Measurements from ENCODE around the gene LMX1A.

GRCh38 chr1:165344198-165344597 is 12.3 kb downstream of the LMX1A start:
- TF ChIP-seq GLI4 (tag by site-specific recombination; IDR thresholded peaks at IDR 0.05) (no peak), PATZ1 (tag by site-specific recombination; IDR thresholded peaks at IDR 0.05) (no peak), YY1 (tag by site-specific recombination; IDR thresholded peaks at IDR 0.05) (no peak), KLF16 (tag by site-specific recombination; IDR thresholded peaks at IDR 0.05) (no peak), CTCF (tag by site-specific recombination; IDR thresholded peaks at IDR 0.05) (no peak), ZNF366 (tag by site-specific recombination; conservative IDR thresholded peaks at IDR 0.05) (no peak)

Measured in HEK293 (cell line).